ENCODE data around the gene NHLRC1.

NHLRC1 gene

GRCh38 chr6:18078866-18079265 lies 43.6 kb downstream of the NHLRC1 start:
- Histone ChIP-seq H3K9me2 (replicated peaks; ENCODE audit: insufficient read depth, low read length) (no peaks in the 10 kb centered on the region), H3K36me3 (ENCODE audit: low read length) (no peaks in the 10 kb centered on the region), H3K4me2 (ENCODE audit: low read depth, low read length, poor library complexity, severe bottlenecking) (no peak overlapping the region), H3K27me3 (ENCODE audit: low read length) (no peaks in the 10 kb centered on the region), H3K9ac (ENCODE audit: low read length) (no peak overlapping the region), H3K4me3 (ENCODE audit: insufficient read depth, low read length, poor library complexity, severe bottlenecking) (no peak overlapping the region), H4K20me1 (ENCODE audit: low read depth, low read length) (no peaks in the 10 kb centered on the region), H3F3A (ENCODE audit: insufficient read depth) (no peaks in the 10 kb centered on the region), H2AFZ (ENCODE audit: low read depth, low read length, severe bottlenecking) (no peak overlapping the region), H3K79me2 (ENCODE audit: insufficient read depth, low read length) (no peaks in the 10 kb centered on the region), H3K9me3 (ENCODE audit: insufficient read depth, low read length) (no peaks in the 10 kb centered on the region), H3K27ac (ENCODE audit: low read depth, low read length) (no peak overlapping the region)
- TF ChIP-seq CTCF (IDR thresholded peaks at IDR 0.05; ENCODE audit: insufficient read depth, low read length, poor library complexity, severe bottlenecking) (no peak), EZH2phosphoT487 (conservative IDR thresholded peaks at IDR 0.05; ENCODE audit: low read length) (no peak)

GRCh38 chr6:18076231-18076630 lies 46.2 kb downstream of the NHLRC1 start:
- TF ChIP-seq CTCF (IDR thresholded peaks at IDR 0.05; ENCODE audit: insufficient read depth, low read length, poor library complexity, severe bottlenecking) (no peak), EZH2phosphoT487 (conservative IDR thresholded peaks at IDR 0.05; ENCODE audit: low read length) (no peak)
- Histone ChIP-seq H3K9ac (ENCODE audit: low read length) (no peak overlapping the region), H3K79me2 (ENCODE audit: insufficient read depth, low read length) (no peaks in the 10 kb centered on the region), H3K27ac (ENCODE audit: low read depth, low read length) (no peak overlapping the region), H3K27me3 (ENCODE audit: low read length) (no peaks in the 10 kb centered on the region), H3K9me2 (replicated peaks; ENCODE audit: insufficient read depth, low read length) (no peaks in the 10 kb centered on the region), H3F3A (ENCODE audit: insufficient read depth) (no peaks in the 10 kb centered on the region), H3K36me3 (ENCODE audit: low read length) (no peaks in the 10 kb centered on the region), H4K20me1 (ENCODE audit: low read depth, low read length) (no peaks in the 10 kb centered on the region), H2AFZ (ENCODE audit: low read depth, low read length, severe bottlenecking) (no peak overlapping the region), H3K9me3 (ENCODE audit: insufficient read depth, low read length) (no peaks in the 10 kb centered on the region), H3K4me3 (ENCODE audit: insufficient read depth, low read length, poor library complexity, severe bottlenecking) (no peak overlapping the region), H3K4me2 (ENCODE audit: low read depth, low read length, poor library complexity, severe bottlenecking) (no peak overlapping the region)

GRCh38 chr6:18072841-18073240 lies 49.6 kb downstream of the NHLRC1 start:
- no peaks in the 10 kb centered on the region for H3K9me2 ChIP-seq (replicated peaks; ENCODE audit: insufficient read depth, low read length)
- TF ChIP-seq EZH2phosphoT487 (conservative IDR thresholded peaks at IDR 0.05; ENCODE audit: low read length), result no peak
- TF ChIP-seq CTCF (IDR thresholded peaks at IDR 0.05; ENCODE audit: insufficient read depth, low read length, poor library complexity, severe bottlenecking), result no peak
- no peak overlapping the region for H3K27ac ChIP-seq (ENCODE audit: low read depth, low read length)
- no peak overlapping the region for H3K4me3 ChIP-seq (ENCODE audit: insufficient read depth, low read length, poor library complexity, severe bottlenecking)
- no peaks in the 10 kb centered on the region for H3F3A ChIP-seq (ENCODE audit: insufficient read depth)
- H3K79me2 ChIP-seq (ENCODE audit: insufficient read depth, low read length), result no peaks in the 10 kb centered on the region
- H3K9ac ChIP-seq (ENCODE audit: low read length), result no peak overlapping the region
- no peaks in the 10 kb centered on the region for H3K27me3 ChIP-seq (ENCODE audit: low read length)
- no peaks in the 10 kb centered on the region for H4K20me1 ChIP-seq (ENCODE audit: low read depth, low read length)
- no peaks in the 10 kb centered on the region for H3K36me3 ChIP-seq (ENCODE audit: low read length)
- no peak overlapping the region for H3K4me2 ChIP-seq (ENCODE audit: low read depth, low read length, poor library complexity, severe bottlenecking)
- no peak overlapping the region for H2AFZ ChIP-seq (ENCODE audit: low read depth, low read length, severe bottlenecking)
- H3K9me3 ChIP-seq (ENCODE audit: insufficient read depth, low read length), result no peaks in the 10 kb centered on the region
